ENCODE measurements around the gene DNAJB8. TPM values are rescaled to one million over a fixed set of nuclear protein-coding genes. Genes with fewer than 3 reads are reported as not detected.

The DNAJB8 gene
- total and polyA plus RNA-seq, 9 donors = not detected

DNA sequence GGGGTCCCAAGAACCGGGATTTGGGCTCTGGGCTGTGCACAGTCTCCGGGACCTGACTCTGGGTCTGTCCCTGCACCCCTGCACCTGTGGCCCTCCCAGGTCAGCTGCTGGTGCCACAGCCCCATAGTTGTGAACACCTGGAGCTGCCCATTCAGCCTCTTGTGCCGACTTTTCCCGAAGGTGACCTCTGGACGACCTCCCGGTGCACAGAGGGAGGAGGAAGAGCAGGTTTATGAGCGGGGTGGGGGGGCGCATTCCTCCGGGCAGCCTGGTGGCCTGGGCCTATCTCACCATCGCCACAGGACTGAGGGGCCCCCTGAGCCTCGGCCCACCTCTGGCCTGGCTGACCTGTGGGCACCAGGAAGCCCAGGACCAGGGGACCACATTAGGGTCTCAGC lies 45.3 kb downstream of the DNAJB8 start:
- DNase-seq = no peak
- H3K9me3 ChIP-seq (replicated peaks; ENCODE audit: control insufficient read depth, low read depth, low read length) = peaks cover 6% of the 10 kb centered on the region
- no peak overlapping the region for H3K27ac ChIP-seq (ENCODE audit: low read length)
- 23% methylated on average over 5 of the region's 11 CpGs for WGBS (ENCODE audit: insufficient coverage)
- no peak overlapping the region for H3K4me3 ChIP-seq (ENCODE audit: low read length)
- H3K36me3 ChIP-seq (ENCODE audit: control insufficient read depth, insufficient read depth, low read length) = no peaks in the 10 kb centered on the region
- H3K4me1 ChIP-seq (ENCODE audit: control insufficient read depth, insufficient read depth, low read length) = peaks cover 5% of the 10 kb centered on the region
- H3K27me3 ChIP-seq (ENCODE audit: control insufficient read depth, insufficient read depth, low read length) = peaks cover 10% of the 10 kb centered on the region

GRCh38 chr3:128420720-128421438 lies 45.8 kb downstream of the DNAJB8 start:
- Histone ChIP-seq H3K27ac (ENCODE audit: low read length) (no peak overlapping the region), H3K4me1 (ENCODE audit: control insufficient read depth, insufficient read depth, low read length) (peaks cover under 1% of the 10 kb centered on the region), H3K27me3 (ENCODE audit: control insufficient read depth, insufficient read depth, low read length) (peaks cover 6% of the 10 kb centered on the region), H3K36me3 (ENCODE audit: control insufficient read depth, insufficient read depth, low read length) (no peaks in the 10 kb centered on the region), H3K4me3 (ENCODE audit: low read length) (no peak overlapping the region), H3K9me3 (replicated peaks; ENCODE audit: control insufficient read depth, low read depth, low read length) (peaks cover 6% of the 10 kb centered on the region)
- 70% methylated on average over 12 of the region's 12 CpGs for WGBS (ENCODE audit: insufficient coverage)
- DNase-seq = no peak

DNA sequence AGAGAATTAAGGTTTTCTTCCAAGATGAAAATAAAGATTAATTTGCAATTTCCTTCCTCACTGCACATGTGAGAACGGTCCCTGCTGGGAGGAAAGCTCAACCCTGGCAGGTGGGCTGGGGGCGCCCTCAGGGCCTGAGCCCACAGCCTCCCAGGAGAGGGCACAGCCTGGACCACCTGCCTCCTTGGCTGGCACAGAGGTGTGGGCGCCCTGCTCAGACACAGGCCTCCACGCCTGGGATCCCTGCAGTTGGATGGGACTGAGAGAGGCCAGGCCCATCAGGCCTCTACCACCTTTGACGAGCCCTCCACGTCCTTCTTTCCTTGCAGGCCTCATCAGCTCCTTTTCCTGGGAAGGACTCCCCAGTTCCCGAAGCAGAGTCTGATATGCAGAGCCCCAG lies 46.4 kb downstream of the DNAJB8 start:
- no peak overlapping the region for H3K27ac ChIP-seq (ENCODE audit: low read length)
- H3K27me3 ChIP-seq (ENCODE audit: control insufficient read depth, insufficient read depth, low read length) = peaks cover under 1% of the 10 kb centered on the region
- 93% methylated on average over 2 of the region's 7 CpGs for WGBS (ENCODE audit: insufficient coverage)
- no peaks in the 10 kb centered on the region for H3K36me3 ChIP-seq (ENCODE audit: control insufficient read depth, insufficient read depth, low read length)
- peaks cover 6% of the 10 kb centered on the region for H3K9me3 ChIP-seq (replicated peaks; ENCODE audit: control insufficient read depth, low read depth, low read length)
- no peaks in the 10 kb centered on the region for H3K4me1 ChIP-seq (ENCODE audit: control insufficient read depth, insufficient read depth, low read length)
- no peak overlapping the region for H3K4me3 ChIP-seq (ENCODE audit: low read length)
- DNase-seq = no peak

GRCh38 chr3:128419311-128419710 lies 47.4 kb downstream of the DNAJB8 start:
- peaks cover 6% of the 10 kb centered on the region for H3K9me3 ChIP-seq (replicated peaks; ENCODE audit: control insufficient read depth, low read depth, low read length)
- H3K36me3 ChIP-seq (ENCODE audit: control insufficient read depth, insufficient read depth, low read length) = no peaks in the 10 kb centered on the region
- H3K4me3 ChIP-seq (ENCODE audit: low read length) = no peak overlapping the region
- WGBS (ENCODE audit: insufficient coverage) = 93% methylated on average over 3 of the region's 4 CpGs
- DNase-seq = no peak
- no peaks in the 10 kb centered on the region for H3K27me3 ChIP-seq (ENCODE audit: control insufficient read depth, insufficient read depth, low read length)
- no peak overlapping the region for H3K27ac ChIP-seq (ENCODE audit: low read length)
- H3K4me1 ChIP-seq (ENCODE audit: control insufficient read depth, insufficient read depth, low read length) = no peaks in the 10 kb centered on the region

DNA sequence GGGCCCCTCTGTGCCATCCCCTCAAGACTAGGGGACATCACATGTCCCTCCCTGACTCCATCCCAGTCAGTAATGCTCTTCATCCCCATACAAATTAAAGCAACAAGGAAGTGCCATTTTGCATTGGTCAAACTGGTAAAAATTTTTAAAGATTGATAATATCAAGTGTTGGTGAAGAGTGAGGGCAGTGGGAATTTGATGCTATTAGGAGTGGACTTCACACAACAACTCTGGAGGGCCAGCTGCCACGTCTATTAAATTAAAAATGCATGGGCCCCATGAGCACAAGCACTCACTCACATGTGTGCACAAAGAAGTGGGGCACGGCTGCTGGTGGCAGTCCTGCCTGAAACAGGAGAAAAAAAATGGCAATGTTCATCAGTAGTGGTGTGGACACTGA lies 47.8 kb downstream of the DNAJB8 start:
- Histone ChIP-seq H3K27ac (ENCODE audit: low read length) (no peak overlapping the region), H3K36me3 (ENCODE audit: control insufficient read depth, insufficient read depth, low read length) (no peaks in the 10 kb centered on the region), H3K4me1 (ENCODE audit: control insufficient read depth, insufficient read depth, low read length) (no peaks in the 10 kb centered on the region), H3K4me3 (ENCODE audit: low read length) (no peak overlapping the region), H3K27me3 (ENCODE audit: control insufficient read depth, insufficient read depth, low read length) (no peaks in the 10 kb centered on the region), H3K9me3 (replicated peaks; ENCODE audit: control insufficient read depth, low read depth, low read length) (peaks cover 6% of the 10 kb centered on the region)
- WGBS (ENCODE audit: insufficient coverage) = 100% methylated on average over 1 of the region's 2 CpGs
- no peak for DNase-seq

DNA sequence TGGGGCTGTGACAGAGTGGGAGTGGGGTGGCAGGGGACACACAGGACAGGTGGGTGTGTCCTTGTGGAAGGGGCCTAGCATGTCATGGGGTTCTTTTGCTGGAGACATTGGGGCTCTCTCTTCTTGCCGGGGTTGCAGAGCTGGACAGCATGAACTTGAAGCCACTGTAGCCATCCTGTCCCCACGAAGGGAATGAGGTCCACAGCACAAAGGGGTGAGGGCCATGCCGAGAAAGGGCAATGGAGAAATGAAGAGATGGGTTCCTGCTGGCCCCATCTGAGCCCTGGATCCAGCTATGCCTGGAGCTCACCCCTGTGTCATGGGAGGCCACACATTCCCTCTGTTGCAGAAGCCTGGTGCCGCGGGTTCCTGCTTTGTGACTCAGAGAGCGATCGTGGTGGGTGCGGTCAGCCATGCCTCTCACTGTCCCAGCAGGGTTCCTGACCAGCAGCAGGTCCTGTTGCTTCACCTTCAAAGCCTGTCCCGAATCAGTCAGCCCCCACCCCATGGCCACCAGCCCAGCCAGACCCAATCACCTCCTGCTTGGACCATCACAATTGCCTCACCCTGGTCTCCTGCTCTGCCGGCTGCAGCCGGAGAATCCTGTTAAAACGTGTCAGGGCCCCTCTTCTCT lies 50.0 kb downstream of the DNAJB8 start:
- no peak overlapping the region for H3K4me3 ChIP-seq (ENCODE audit: low read length)
- no peak overlapping the region for H3K27ac ChIP-seq (ENCODE audit: low read length)
- H3K36me3 ChIP-seq (ENCODE audit: control insufficient read depth, insufficient read depth, low read length) = no peaks in the 10 kb centered on the region
- H3K4me1 ChIP-seq (ENCODE audit: control insufficient read depth, insufficient read depth, low read length) = no peaks in the 10 kb centered on the region
- peaks cover 6% of the 10 kb centered on the region for H3K9me3 ChIP-seq (replicated peaks; ENCODE audit: control insufficient read depth, low read depth, low read length)
- no peak for DNase-seq
- no peaks in the 10 kb centered on the region for H3K27me3 ChIP-seq (ENCODE audit: control insufficient read depth, insufficient read depth, low read length)
- WGBS (ENCODE audit: insufficient coverage) = 50% methylated on average over 12 of the region's 12 CpGs

- peaks cover 6% of the 10 kb centered on the region for H3K9me3 ChIP-seq (replicated peaks; ENCODE audit: control insufficient read depth, low read depth, low read length)
- 70% methylated on average over 14 of the region's 19 CpGs for WGBS (ENCODE audit: insufficient coverage)
- DNase-seq = no peak
- H3K27ac ChIP-seq (ENCODE audit: low read length) = no peak overlapping the region
- no peaks in the 10 kb centered on the region for H3K27me3 ChIP-seq (ENCODE audit: control insufficient read depth, insufficient read depth, low read length)
- H3K36me3 ChIP-seq (ENCODE audit: control insufficient read depth, insufficient read depth, low read length) = no peaks in the 10 kb centered on the region
- no peaks in the 10 kb centered on the region for H3K4me1 ChIP-seq (ENCODE audit: control insufficient read depth, insufficient read depth, low read length)
- H3K4me3 ChIP-seq (ENCODE audit: low read length) = no peak overlapping the region
Observed at GRCh38 chr3:128415773-128416577, 50.7 kb downstream of the DNAJB8 start.

- H3K27ac ChIP-seq (ENCODE audit: low read length) = no peak overlapping the region
- peaks cover 6% of the 10 kb centered on the region for H3K9me3 ChIP-seq (replicated peaks; ENCODE audit: control insufficient read depth, low read depth, low read length)
- no peaks in the 10 kb centered on the region for H3K27me3 ChIP-seq (ENCODE audit: control insufficient read depth, insufficient read depth, low read length)
- H3K36me3 ChIP-seq (ENCODE audit: control insufficient read depth, insufficient read depth, low read length) = no peaks in the 10 kb centered on the region
- WGBS (ENCODE audit: insufficient coverage) = 91% methylated on average over 16 of the region's 16 CpGs
- H3K4me3 ChIP-seq (ENCODE audit: low read length) = no peak overlapping the region
- no peaks in the 10 kb centered on the region for H3K4me1 ChIP-seq (ENCODE audit: control insufficient read depth, insufficient read depth, low read length)
- no peak for DNase-seq
Observed at GRCh38 chr3:128415200-128415772, 51.4 kb downstream of the DNAJB8 start.

GRCh38 chr3:128413413-128414205 lies 53.1 kb downstream of the DNAJB8 start:
- no peak for DNase-seq
- Histone ChIP-seq H3K27ac (ENCODE audit: low read length) (no peak overlapping the region), H3K4me1 (ENCODE audit: control insufficient read depth, insufficient read depth, low read length) (peaks cover 16% of the 10 kb centered on the region), H3K27me3 (ENCODE audit: control insufficient read depth, insufficient read depth, low read length) (no peaks in the 10 kb centered on the region), H3K9me3 (replicated peaks; ENCODE audit: control insufficient read depth, low read depth, low read length) (no peaks in the 10 kb centered on the region), H3K36me3 (ENCODE audit: control insufficient read depth, insufficient read depth, low read length) (no peaks in the 10 kb centered on the region), H3K4me3 (ENCODE audit: low read length) (no peak overlapping the region)
- 80% methylated on average over 23 of the region's 24 CpGs for WGBS (ENCODE audit: insufficient coverage)
